PC-9 (cell line): ENCODE measurements around the gene COL27A1.

Experiments
- CTCF ChIP-seq: fragments of 200-600 bp; sonication (generic); conservative IDR thresholded peaks from 2 replicates; pipeline ENCODE4 v1.6.1; 2017; ENCODE audit warnings: mixed run types, antibody characterized with exemption, mild to moderate bottlenecking, moderate library complexity
- EZH2 ChIP-seq: fragments of 200-600 bp; sonication (generic); IDR thresholded peaks from 2 replicates; pipeline ENCODE4 v1.8.0; 2017; ENCODE audit warnings: antibody characterized with exemption, low read depth

GRCh38 chr9:114288193-114289091 lies 133.1 kb downstream of the COL27A1 start:
- TF ChIP-seq CTCF (no peak), EZH2 (no peak)
